Esophagus mucosa (tissue), 1 donor: Measurements from ENCODE around the gene CORO2A. TPM values are rescaled to one million over a fixed set of nuclear protein-coding genes. Genes with fewer than 3 reads are reported as not detected.
A peak's percentile ranks its signal among the peaks of the same experiment; 100 is the strongest.
"Not testable (repeated sequence)": the region's sequence is repeated elsewhere in the genome, so short reads cannot be mapped to it uniquely, and the experiment has no call there.

Source experiments
- ATAC-seq: fragments of 200-7000 bp; cut with Tn5 transposase; one replicate; pipeline ENCODE4 v1.9.1; 2020
- total RNA-seq: library from RNA; stranded (reverse); gene quantifications from one replicate; pipeline ENCODE4 v1.2.4, GENCODE V29; 2023
- donor health status: DM: yes; HTN: yes; CAD: no.

The CORO2A gene
- total RNA-seq, 1 donor from 2014 or later: 21.2 TPM

- ATAC-seq: no peak
These were observed 55.9 kb downstream of the CORO2A start for GRCh38 chr9:98136489-98136888.

DNA sequence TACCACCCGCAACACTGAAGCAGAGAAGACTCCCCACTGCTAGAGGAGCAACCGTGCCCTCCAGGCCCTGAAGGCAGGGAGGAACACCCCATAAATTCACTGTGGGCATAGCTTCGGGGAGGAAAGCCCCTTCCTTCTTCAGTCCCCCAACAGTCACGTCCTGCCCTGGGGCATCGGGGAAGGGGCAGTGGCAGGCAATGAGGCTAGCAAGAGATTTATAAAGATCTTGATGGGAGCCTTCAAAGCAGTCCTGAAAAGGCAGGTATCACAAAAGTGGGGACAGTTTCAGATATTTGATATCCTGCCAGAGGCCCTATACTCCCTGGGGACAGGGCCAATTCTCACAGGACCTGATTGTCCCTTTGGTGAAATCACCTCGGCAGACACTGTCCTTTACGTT, 56.5 kb downstream of the CORO2A start:
- ATAC-seq: no peak

DNA sequence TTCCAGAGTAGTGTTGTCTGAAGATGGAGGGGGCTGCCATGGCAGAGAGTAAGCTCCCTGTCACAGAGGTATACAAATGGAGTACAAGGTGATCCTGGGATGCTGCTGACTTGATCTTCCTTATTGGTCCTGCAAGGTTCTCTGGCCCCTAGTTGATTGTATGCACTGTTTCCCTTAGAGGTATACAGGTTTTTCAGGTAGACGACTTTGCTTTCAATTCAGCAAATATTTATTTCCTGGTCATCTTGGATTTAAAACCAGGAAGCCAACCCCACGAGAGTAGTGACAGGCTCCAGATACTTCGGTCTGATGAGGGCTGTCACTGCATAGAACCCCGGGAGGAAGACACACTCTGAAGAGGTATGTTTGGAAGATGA, 56.9 kb downstream of the CORO2A start:
- peak; percentile 10 for ATAC-seq

DNA sequence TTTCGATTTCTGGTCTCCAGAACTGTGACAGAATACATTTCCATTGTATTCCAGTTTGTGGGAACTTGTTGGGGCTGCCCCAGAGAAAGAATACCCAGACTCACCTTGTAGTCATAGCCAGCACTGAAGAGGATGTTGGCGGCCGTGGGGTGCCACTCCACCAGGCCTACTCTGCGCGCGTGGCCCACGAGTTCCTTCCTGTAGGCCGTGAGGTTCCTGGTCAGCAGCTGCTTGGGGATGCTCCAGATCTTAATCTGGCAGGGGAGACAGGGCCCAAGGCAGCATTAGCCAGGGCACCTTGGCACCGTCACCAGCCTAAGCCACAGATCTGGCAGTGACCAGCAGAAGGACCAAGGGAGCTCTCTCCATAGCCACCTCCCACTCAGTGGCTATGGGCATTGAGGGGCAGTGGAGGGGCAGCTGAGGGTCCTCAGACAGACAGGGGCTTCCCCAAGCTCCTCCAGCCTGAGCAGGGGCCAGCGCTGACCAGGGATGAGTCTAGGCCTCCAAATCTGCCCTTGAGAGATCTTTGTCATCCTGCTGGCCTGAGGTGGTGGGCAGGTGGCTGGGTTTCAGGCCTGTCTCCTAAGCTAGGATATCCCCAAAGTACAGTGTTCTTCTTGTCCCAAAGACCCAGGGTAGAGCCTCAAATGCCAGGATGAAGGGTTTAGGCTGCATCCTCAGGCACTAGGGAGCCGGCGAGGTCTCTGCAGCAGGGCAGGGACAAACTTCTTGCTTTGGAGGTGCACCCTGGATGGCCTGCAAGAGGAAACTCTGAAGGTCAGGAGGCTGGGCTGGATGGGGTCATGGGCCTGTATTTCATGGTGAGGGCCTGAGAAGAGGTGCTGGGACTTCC, 57.5 kb downstream of the CORO2A start:
- no peak for ATAC-seq

GRCh38 chr9:98132806-98133631, 59.4 kb downstream of the CORO2A start:
- ATAC-seq: no peak

DNA sequence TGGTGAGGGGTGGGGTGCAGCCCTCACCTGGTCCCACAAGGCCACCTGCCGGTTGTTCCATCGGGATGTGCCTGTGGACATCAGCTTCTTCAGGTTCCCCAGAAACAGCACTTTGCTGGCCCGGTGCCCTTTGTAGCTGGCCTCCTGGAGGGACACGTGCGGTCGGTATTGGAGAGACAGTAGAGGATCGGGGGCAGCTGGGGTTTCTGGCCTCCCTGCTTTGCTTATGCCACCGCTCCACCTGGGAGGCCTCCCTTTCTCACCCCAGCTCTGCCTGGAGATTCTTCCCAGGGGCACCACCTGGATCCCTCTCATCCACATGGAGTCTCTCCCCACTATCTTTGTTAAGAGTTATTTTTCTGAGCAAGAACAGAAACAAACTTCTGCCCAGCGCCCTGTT, 60.3 kb downstream of the CORO2A start:
- no peak for ATAC-seq

DNA sequence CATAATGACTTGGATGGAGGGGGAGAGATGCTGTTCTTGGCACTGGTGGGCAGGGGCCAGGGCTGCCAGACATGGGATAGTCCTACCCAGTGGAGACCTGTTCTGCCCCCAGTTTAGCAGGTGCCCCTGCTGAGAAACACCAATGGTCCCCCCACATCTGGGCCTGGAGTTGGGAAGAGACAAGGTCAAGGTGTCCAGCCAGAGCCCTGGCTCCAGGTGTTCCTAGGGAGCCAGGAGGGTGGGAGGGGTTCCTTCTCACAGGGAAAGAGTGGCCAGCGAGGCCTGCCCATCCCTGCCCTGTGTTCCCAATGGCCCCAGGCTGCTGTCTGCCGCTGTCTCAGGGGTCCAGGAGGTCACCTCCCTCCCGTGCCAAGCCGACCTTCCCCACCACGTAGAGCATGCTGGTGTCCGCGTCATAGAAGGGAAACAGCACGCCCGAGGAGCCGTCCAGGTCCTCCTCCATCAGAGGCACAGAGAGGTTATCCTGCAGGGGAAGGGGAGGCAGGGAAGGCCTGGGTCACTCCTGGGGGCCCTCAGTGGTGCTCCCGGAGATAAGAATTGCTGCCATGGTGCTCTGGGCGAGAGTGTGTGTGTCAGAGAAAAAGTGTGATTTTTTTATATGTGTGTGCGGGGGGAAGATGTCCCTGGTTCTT, 61.7 kb downstream of the CORO2A start:
- no peak for ATAC-seq

DNA sequence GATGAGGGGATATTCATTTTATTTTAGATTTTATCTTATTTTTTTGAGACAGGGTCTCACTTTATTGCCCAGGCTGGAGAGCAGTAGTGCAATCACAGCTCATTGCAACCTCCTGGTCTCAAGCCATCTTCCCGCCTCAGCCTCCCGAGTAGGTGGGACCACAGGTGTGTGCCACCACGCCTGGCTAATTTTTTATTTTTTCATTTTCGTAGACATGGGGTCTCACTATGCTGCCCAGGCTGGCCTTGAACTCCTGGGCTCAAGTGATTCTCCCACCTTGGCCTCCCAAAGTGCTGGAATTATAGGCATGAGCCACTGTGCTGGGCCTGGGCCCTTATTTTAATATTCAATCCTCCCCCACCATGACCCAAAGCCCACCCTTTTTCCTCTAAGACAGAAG, 62.4 kb downstream of the CORO2A start:
- not testable (repeated sequence) for ATAC-seq

DNA sequence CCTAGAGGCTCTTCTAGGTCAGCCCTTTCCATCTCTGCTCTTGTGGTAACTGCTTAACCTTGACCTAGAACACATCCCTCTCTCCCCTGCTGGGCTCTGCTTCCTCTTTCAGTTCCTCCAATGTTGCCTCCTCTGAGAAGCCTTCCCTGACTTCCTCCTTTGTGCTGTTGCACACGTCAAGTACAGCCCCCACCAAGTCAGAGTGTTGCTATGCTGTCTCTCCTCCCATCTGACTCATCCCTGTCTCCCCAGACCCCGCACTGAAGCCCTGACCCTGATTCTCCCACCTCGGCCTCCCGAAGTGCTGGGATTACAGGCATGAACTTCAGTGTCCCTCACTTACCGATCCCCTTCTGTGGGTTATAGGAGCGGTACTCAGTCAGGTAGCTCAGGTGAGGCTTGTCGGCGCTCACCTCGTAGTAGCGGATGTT, 63.0 kb downstream of the CORO2A start:
- ATAC-seq: peak; percentile 49

GRCh38 chr9:98128316-98128715, 64.1 kb downstream of the CORO2A start:
- no peak for ATAC-seq

DNA sequence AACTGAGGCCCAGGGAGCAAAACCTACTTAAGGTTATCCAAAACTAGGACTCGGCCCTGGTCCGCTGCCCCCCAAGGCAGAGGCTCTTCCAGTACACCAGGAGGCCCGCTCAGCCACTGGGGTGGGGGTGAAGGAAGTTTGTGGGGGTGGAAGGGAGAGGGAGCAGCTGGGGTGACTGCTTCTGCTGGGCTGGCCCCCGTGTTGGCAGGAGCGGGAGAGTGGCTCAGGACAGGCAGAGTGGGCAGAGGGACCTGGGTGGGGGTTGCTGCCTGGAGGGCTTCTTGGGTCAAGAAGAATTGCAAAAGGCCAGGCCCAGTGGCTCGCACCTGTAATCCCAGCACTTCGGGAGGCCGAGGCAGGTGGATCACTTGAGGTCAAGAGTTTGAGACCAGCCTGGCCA, 65.2 kb downstream of the CORO2A start:
- ATAC-seq: no peak

- ATAC-seq: no peak
These were observed 67.6 kb downstream of the CORO2A start for GRCh38 chr9:98124637-98125426.

GRCh38 chr9:98124091-98124490, 68.3 kb downstream of the CORO2A start:
- not testable (repeated sequence) for ATAC-seq

DNA sequence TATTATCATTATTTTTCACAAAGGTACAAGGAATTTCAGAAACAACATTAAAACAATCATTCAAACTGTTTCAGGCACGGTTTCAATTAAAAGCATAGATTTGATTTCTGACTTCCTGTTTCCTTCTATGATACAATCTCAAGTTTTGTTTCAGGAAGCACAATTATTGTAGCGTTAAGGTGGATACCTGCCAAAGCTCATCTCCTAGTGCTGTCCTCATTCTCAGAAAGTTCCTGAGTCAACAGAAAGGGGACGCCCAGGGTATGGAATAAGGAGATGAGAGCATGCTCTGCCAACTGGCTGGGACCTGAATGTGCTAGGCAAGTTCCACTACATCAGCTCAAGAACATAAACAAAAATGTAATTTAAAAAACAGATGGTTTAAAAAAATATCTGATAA, 71.4 kb downstream of the CORO2A start:
- ATAC-seq: peak; percentile 71

DNA sequence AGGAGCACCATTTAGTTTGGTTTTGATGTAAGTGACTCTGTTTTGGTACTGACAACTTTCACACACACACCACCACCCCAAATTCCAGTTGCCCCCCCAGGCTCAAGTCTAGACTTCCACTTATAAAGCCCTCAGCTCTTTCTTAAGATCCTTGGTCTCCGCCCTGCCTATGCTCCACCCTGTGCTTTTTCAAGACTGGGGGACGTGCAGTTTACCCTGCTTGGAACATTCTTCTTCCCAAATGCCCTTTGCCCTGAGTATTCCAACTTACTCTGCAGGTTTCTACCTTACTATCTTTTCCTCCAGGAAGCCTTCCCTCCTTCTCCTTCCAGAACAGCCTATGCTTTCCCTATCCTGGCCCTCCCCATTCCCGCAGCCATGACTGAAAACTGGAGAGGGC, 72.0 kb downstream of the CORO2A start:
- ATAC-seq: no peak

GRCh38 chr9:98118640-98119601, 73.5 kb downstream of the CORO2A start, which contains the start of gene TRIM14:
TRIM14 (minus strand) TSS chr9:98119222; CDS start chr9:98119188, 34 bp downstream.
- ATAC-seq: peak; percentile 68

DNA sequence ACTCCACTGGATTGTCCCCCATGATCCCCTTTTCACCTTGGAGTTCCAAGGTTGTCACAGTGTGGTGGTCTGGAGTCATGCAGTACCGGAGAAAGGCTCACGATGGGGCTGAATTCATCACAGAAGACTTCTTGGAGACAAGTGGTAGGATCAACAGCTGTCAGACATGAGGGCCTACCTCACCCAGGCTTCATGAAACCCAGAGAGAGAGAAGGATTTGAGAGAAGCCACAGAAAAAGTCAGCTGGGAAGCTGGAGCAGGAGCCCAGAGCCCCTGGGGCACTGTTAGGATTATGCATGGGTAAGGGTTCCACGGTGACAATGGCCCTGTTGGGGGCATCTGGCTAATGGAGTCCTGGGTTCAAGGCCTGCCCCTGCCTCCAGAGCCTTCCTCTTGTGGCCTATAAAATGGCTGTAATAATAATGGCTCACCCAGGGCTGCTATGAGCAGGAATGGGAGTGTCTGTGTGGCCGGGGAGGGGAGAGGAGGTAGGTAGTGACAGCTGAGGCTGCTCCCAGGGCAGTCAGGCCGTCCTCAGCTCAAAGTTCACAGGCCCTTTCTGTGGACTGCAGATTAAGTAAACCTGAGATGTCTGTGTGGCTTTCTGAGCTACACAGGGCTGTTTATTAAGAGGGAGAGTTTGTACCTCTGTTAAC, 74.3 kb downstream of the CORO2A start:
- peak; percentile 65 for ATAC-seq

GRCh38 chr9:98117097-98117496, 75.3 kb downstream of the CORO2A start:
- ATAC-seq: not testable (repeated sequence)

- no peak for ATAC-seq
These were observed 83.4 kb downstream of the CORO2A start for GRCh38 chr9:98109052-98109451.

DNA sequence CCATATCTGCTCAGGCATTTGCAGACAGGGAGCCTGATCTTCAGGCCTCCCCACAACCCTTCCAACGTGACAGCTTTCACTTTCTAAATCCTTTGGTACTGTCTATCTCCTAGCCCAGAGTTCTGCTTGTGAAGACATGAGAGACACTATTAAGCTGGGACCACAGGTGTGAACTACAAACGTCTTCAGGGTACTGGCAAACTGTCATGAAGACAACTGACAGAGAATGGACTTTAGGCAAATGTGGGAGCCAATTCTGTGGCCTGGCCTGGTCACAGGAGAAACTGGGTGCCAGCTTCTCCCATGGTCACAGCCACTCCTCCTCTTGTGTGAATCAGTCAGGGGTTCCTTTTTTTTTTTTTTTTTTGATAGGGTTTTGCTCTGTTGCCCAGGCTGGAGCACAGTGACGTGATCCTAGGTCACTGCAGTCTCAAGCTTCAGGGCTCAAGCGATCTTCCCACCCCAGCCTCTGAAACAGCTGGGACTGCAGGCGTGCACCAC, 83.9 kb downstream of the CORO2A start:
- ATAC-seq: peak; percentile 29
